SK-N-SH (cell line): ENCODE data around the gene MYO18A. TPM values are rescaled to one million over a fixed set of nuclear protein-coding genes. Genes with fewer than 3 reads are reported as not detected.

Experiments
- CTCF ChIA-PET: fragments of 300-600, 350-600 bp; formaldehyde crosslinking; extraction: SDS; loops from one replicate; lab custom pipeline; 2021; lab: Yijun Ruan, JAX
- POLR2A ChIA-PET: fragments of 350-600 bp; sonication (Branson Sonifier 250); formaldehyde crosslinking; extraction: SDS; loops from one replicate; lab custom pipeline; 2020; ENCODE audit warnings: antibody characterized with exemption, inconsistent platforms; lab: Yijun Ruan, JAX
- DNase-seq: peaks from one replicate; pipeline ENCODE4 v3.0.0; 2012
- H2AFZ ChIP-seq: fragments of 200-600 bp; sonication (generic); 2 replicates; pipeline ENCODE4 v1.8.1; 2016; ENCODE audit warnings: antibody characterized with exemption, mild to moderate bottlenecking, low read depth
- H3F3A ChIP-seq: fragments of 200-600 bp; sonication (generic); replicated peaks from 2 replicates; pipeline ENCODE3; 2016; ENCODE audit warnings: antibody characterized with exemption, mild to moderate bottlenecking; ENCODE audit not compliant: insufficient read depth
- H3K27ac ChIP-seq, 2 experiments: fragments of 200-500 bp in 1 of 2; fragments of 200-600 bp in 1 of 2; sonication (Bioruptor generic) in 1 of 2; sonication (generic), shearing (Covaris generic) in 1 of 2; 2 replicates each; pipeline versions ENCODE4 v1.5.1 to v1.6.1; 2014 to 2016; ENCODE audit warnings: low read depth in 2 of 2, inconsistent platforms in 1 of 2, low read length in 1 of 2, mild to moderate bottlenecking in 1 of 2, mixed read lengths in 1 of 2
- H3K27me3 ChIP-seq: fragments of 200-600 bp; sonication (generic), shearing (Covaris generic); 2 replicates; pipeline ENCODE4 v1.6.1; 2016; ENCODE audit warnings: mixed run types; ENCODE audit not compliant: insufficient read depth
- H3K36me3 ChIP-seq, 2 experiments: fragments of 200-500 bp in 1 of 2; fragments of 200-600 bp in 1 of 2; sonication (Bioruptor generic) in 1 of 2; sonication (generic) in 1 of 2; replicated peaks in 1 of 2; 2 replicates each; pipeline versions ENCODE3 to v1.5.1; 2014 to 2016; ENCODE audit warnings: low read length in 1 of 2, mild to moderate bottlenecking in 1 of 2; ENCODE audit not compliant: insufficient read depth in 2 of 2, control insufficient read depth in 1 of 2
- H3K4me1 ChIP-seq, 2 experiments: fragments of 200-500 bp in 1 of 2; fragments of 200-600 bp in 1 of 2; sonication (Bioruptor generic) in 1 of 2; sonication (generic), shearing (Covaris generic) in 1 of 2; 2 replicates each; pipeline versions ENCODE4 v1.5.1 to v1.6.1; 2014 to 2016; ENCODE audit warnings: low read depth in 1 of 2, low read length in 1 of 2, mixed run types in 1 of 2; ENCODE audit not compliant: insufficient read depth in 2 of 2, control insufficient read depth in 1 of 2
- H3K4me2 ChIP-seq: fragments of 200-600 bp; sonication (generic), shearing (Covaris generic); 2 replicates; pipeline ENCODE4 v1.6.1; 2017; ENCODE audit warnings: mixed run types
- H3K4me3 ChIP-seq, 2 experiments: fragments of 200-500 bp in 1 of 2; fragments of 200-600 bp in 1 of 2; sonication (Bioruptor generic) in 1 of 2; sonication (generic), shearing (Covaris generic) in 1 of 2; 2 replicates each; pipeline versions ENCODE4 v1.5.1 to v1.8.1; 2014 to 2016; ENCODE audit warnings: low read depth in 2 of 2, inconsistent platforms in 1 of 2, low read length in 1 of 2, mild to moderate bottlenecking in 1 of 2, mixed read lengths in 1 of 2, moderate library complexity in 1 of 2
- H3K79me2 ChIP-seq: fragments of 200-600 bp; sonication (generic); 2 replicates; pipeline ENCODE4 v1.8.1; 2017; ENCODE audit warnings: mild to moderate bottlenecking; ENCODE audit not compliant: insufficient read depth
- H3K9ac ChIP-seq: fragments of 200-600 bp; sonication (generic); 2 replicates; pipeline ENCODE4 v1.6.1; 2017; ENCODE audit warnings: mixed run types
- H3K9me2 ChIP-seq: fragments of 200-600 bp; sonication (generic); 2 replicates; pipeline ENCODE4 v1.6.1; 2017; ENCODE audit warnings: mixed run types
- H3K9me3 ChIP-seq: fragments of 200-600 bp; sonication (generic); 2 replicates; pipeline ENCODE4 v1.6.1; 2017; ENCODE audit warnings: mixed run types, mild to moderate bottlenecking, moderate library complexity
- H4K20me1 ChIP-seq: fragments of 200-600 bp; sonication (generic); 2 replicates; pipeline ENCODE4 v1.6.1; 2017; ENCODE audit warnings: mild to moderate bottlenecking, mixed run types; ENCODE audit not compliant: insufficient read depth
- EZH2phosphoT487 ChIP-seq: fragments of 200-600 bp; sonication (generic); IDR thresholded peaks from 2 replicates; pipeline ENCODE4 v1.6.1; 2017; ENCODE audit warnings: low read depth, mixed run types, mild to moderate bottlenecking, antibody characterized with exemption, moderate library complexity, borderline replicate concordance
- FOSL2 ChIP-seq: IDR thresholded peaks from 2 replicates; pipeline ENCODE4 v1.4.0; 2012; ENCODE audit warnings: low read depth, mild to moderate bottlenecking, moderate library complexity, borderline replicate concordance
- GATA2 ChIP-seq: sonication (generic); formaldehyde crosslinking; IDR thresholded peaks from 2 replicates; pipeline ENCODE4 v1.5.0; 2020; ENCODE audit warnings: mild to moderate bottlenecking, missing genetic modification reagents
- JUND ChIP-seq: IDR thresholded peaks from 2 replicates; pipeline ENCODE4 v1.4.0; 2012
- NFIC ChIP-seq: IDR thresholded peaks from 2 replicates; pipeline ENCODE4 v1.4.0; 2012; ENCODE audit warnings: borderline replicate concordance
- RFX5 ChIP-seq: IDR thresholded peaks from 2 replicates; pipeline ENCODE4 v1.6.1; 2012; ENCODE audit warnings: mild to moderate bottlenecking, improper control_type of control experiment, low read length
- RXRA ChIP-seq: IDR thresholded peaks from 2 replicates; pipeline ENCODE4 v1.4.0; 2012; ENCODE audit warnings: low read depth, mild to moderate bottlenecking, borderline replicate concordance
- TEAD4 ChIP-seq: IDR thresholded peaks from 2 replicates; pipeline ENCODE4 v1.4.0; 2012; ENCODE audit warnings: mild to moderate bottlenecking, borderline replicate concordance; ENCODE audit not compliant: insufficient read depth
- WGBS: methylation state at CpG from one replicate; pipeline ENCODE4 v1.1.6; 2017; ENCODE audit warnings: low lambda C conversion rate; 5-methylcytosine and 5-hydroxymethylcytosine counted together
- polyA plus RNA-seq, 3 experiments: library from polyadenylated mRNA; depleted of rRNA; stranded (reverse); fragments of >200 nt; gene quantifications; 2 replicates each; pipeline ENCODE4 v1.2.3, GENCODE V29; 2012
- TF ChIP-seq, protein P1 (sequence below): IDR thresholded peaks from 2 replicates; pipeline ENCODE4 v1.4.0; 2012; ENCODE audit warnings: low read depth, borderline replicate concordance
- TF ChIP-seq, protein P2 (sequence below): IDR thresholded peaks from 2 replicates; pipeline ENCODE4 v1.4.0; 2012; ENCODE audit warnings: low read depth, borderline replicate concordance
- TF ChIP-seq, protein P3 (sequence below): IDR thresholded peaks from 2 replicates; pipeline ENCODE4; 2012

Gene MYO18A
- polyA plus RNA-seq, 1 of the 3 experiments (the other 2 are of a cell fraction), result 6.6 TPM

DNA sequence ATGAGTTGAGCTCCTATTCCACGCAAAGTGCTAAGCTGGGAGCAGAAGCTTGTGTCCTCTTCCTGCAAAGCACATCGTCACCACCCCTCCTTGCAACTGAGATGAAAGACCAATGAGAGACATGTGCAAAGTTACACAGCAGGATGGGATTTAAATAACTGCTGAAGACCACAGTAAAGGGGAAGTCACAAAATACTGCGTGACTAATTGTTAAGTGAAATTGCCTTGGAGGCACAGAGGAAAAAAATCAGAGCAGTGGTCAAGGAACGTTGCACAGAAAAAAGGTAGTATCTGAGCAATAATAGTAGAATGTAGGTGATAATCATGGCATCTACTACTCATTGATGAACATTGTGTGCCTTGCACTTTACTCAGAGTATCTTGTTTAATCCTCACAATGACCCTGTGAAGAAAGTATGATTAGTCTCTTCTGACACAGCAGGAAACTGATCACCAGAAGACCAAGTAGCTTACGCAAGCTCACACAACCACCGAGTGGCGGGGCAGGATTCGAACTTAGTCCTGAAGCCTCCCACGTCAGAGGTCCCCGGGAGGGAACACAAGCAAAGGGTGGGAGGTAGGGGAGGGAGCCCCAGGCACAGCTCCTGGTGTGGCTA lies 15.4 kb upstream of the MYO18A start:
- Histone ChIP-seq H3K36me3 (no peaks in the 10 kb centered on the region), H3K27me3 (no peaks in the 10 kb centered on the region; the same call in 1 of the 2 replicates), H3K9ac (no peak overlapping the region), H4K20me1 (no peaks in the 10 kb centered on the region), H3K79me2 (no peaks in the 10 kb centered on the region), H3F3A (no peaks in the 10 kb centered on the region), H3K9me2 (no peaks in the 10 kb centered on the region), H2AFZ (no peak overlapping the region), H3K4me3 (no peak overlapping the region), H3K4me2 (no peak overlapping the region), H3K4me1 (no peaks in the 10 kb centered on the region), H3K27ac (no peak overlapping the region), H3K9me3 (no peaks in the 10 kb centered on the region)
- TF ChIP-seq RFX5 (no peak), NFIC (no peak), EZH2phosphoT487 (no peak), RXRA (no peak)
- TF ChIP-seq, protein P1, sequence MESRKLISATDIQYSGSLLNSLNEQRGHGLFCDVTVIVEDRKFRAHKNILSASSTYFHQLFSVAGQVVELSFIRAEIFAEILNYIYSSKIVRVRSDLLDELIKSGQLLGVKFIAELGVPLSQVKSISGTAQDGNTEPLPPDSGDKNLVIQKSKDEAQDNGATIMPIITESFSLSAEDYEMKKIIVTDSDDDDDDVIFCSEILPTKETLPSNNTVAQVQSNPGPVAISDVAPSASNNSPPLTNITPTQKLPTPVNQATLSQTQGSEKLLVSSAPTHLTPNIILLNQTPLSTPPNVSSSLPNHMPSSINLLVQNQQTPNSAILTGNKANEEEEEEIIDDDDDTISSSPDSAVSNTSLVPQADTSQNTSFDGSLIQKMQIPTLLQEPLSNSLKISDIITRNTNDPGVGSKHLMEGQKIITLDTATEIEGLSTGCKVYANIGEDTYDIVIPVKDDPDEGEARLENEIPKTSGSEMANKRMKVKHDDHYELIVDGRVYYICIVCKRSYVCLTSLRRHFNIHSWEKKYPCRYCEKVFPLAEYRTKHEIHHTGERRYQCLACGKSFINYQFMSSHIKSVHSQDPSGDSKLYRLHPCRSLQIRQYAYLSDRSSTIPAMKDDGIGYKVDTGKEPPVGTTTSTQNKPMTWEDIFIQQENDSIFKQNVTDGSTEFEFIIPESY, result no peak
- TF ChIP-seq, protein P2, sequence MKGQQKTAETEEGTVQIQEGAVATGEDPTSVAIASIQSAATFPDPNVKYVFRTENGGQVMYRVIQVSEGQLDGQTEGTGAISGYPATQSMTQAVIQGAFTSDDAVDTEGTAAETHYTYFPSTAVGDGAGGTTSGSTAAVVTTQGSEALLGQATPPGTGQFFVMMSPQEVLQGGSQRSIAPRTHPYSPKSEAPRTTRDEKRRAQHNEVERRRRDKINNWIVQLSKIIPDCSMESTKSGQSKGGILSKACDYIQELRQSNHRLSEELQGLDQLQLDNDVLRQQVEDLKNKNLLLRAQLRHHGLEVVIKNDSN, result no peak
- WGBS, result 78% methylated on average over 10 of the region's 10 CpGs
- ChIA-PET CTCF (interaction anchor here (0.8 to 7.8 kb wide), 7 partner anchors 9 to 78 kb away, joined by 3 to 55 read pairs (median 4); partner anchors contain the start of gene MYO18A), POLR2A (no interaction called here)
- no peak for DNase-seq

DNA sequence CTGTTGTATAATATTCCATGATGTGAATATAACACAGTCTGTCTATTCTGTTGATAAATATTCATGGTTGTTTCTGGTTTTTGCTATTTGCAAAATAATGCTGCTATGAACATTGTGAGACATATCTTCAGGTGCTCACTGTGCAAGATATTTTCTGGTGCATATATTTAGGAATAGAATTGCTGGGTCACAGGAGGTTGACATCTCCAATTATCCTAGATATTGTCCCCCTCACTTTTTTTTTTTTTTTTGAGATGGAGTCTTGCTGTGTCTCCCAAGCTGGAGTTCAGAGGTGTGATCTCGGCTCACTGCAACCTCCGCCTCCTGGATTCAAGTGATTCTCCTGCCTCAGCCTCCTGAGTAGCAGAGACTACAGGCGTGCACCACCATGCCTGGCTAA lies 14.5 kb upstream of the MYO18A start:
- Histone ChIP-seq H3K4me3 (no peak overlapping the region), H3F3A (no peaks in the 10 kb centered on the region), H3K36me3 (no peaks in the 10 kb centered on the region), H3K4me1 (no peaks in the 10 kb centered on the region), H2AFZ (no peak overlapping the region), H3K9me2 (no peaks in the 10 kb centered on the region), H3K9me3 (no peaks in the 10 kb centered on the region), H3K9ac (no peak overlapping the region), H3K79me2 (no peaks in the 10 kb centered on the region), H3K27me3 (no peaks in the 10 kb centered on the region; the same call in 1 of the 2 replicates), H4K20me1 (no peaks in the 10 kb centered on the region), H3K27ac (no peak overlapping the region), H3K4me2 (no peak overlapping the region)
- ChIA-PET POLR2A (no interaction called here), CTCF (interaction anchor here (0.9 to 7.8 kb wide), 6 partner anchors 14 to 78 kb away, joined by 3 to 55 read pairs (median 6); partner anchors contain the start of gene MYO18A)
- no peak for DNase-seq
- TF ChIP-seq JUND (no peak), TEAD4 (no peak), FOSL2 (no peak), EZH2phosphoT487 (no peak), GATA2 (no peak)
- TF ChIP-seq, protein P3, sequence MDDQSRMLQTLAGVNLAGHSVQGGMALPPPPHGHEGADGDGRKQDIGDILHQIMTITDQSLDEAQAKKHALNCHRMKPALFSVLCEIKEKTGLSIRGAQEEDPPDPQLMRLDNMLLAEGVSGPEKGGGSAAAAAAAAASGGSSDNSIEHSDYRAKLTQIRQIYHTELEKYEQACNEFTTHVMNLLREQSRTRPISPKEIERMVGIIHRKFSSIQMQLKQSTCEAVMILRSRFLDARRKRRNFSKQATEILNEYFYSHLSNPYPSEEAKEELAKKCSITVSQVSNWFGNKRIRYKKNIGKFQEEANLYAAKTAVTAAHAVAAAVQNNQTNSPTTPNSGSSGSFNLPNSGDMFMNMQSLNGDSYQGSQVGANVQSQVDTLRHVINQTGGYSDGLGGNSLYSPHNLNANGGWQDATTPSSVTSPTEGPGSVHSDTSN, result no peak
- 78% methylated on average over 3 of the region's 3 CpGs for WGBS
